MM.1S (cell line): ENCODE measurements around the gene JTB.

Source experiments
- DNase-seq: peaks from one replicate; pipeline ENCODE4 v3.0.0-alpha.2; 2015
- H2AFZ ChIP-seq: fragments of 300-600 bp; sonication (generic); 2 replicates; pipeline ENCODE4 v1.6.0; 2016; ENCODE audit warnings: antibody characterized with exemption, low read length
- H3F3A ChIP-seq: fragments of 300-600 bp; sonication (generic); 2 replicates; pipeline ENCODE4 v1.6.1; 2016; ENCODE audit warnings: mild to moderate bottlenecking, antibody characterized with exemption, low read length, moderate library complexity, mixed read lengths; ENCODE audit not compliant: insufficient read depth
- H3K27ac ChIP-seq: fragments of 300-600 bp; sonication (generic); 2 replicates; pipeline ENCODE4 v1.5.1; 2016; ENCODE audit warnings: mild to moderate bottlenecking, low read length
- H3K27me3 ChIP-seq: fragments of 300-600 bp; sonication (generic); replicated peaks from 2 replicates; pipeline ENCODE4 v1.6.0; 2016; ENCODE audit warnings: low read length; ENCODE audit not compliant: insufficient read depth
- H3K36me3 ChIP-seq: fragments of 300-600 bp; sonication (generic); replicated peaks from 2 replicates; pipeline ENCODE4 v1.6.1; 2016; ENCODE audit warnings: mild to moderate bottlenecking, low read length, mixed read lengths; ENCODE audit not compliant: insufficient read depth
- H3K4me1 ChIP-seq: fragments of 300-600 bp; sonication (generic); 2 replicates; pipeline ENCODE4 v1.6.1; 2016; ENCODE audit warnings: low read length, mixed read lengths
- H3K4me2 ChIP-seq: fragments of 300-600 bp; sonication (generic); 2 replicates; pipeline ENCODE4 v1.6.0; 2016; ENCODE audit warnings: low read depth, low read length
- H3K4me3 ChIP-seq: fragments of 300-600 bp; sonication (generic); 2 replicates; pipeline ENCODE4 v1.5.1; 2016; ENCODE audit warnings: low read length, mixed read lengths
- H3K79me2 ChIP-seq: fragments of 300-600 bp; sonication (generic); 2 replicates; pipeline ENCODE4 v1.6.1; 2016; ENCODE audit warnings: mixed run types, low read length, mixed read lengths
- H3K9ac ChIP-seq: fragments of 300-600 bp; sonication (generic); 2 replicates; pipeline ENCODE4 v1.6.1; 2016; ENCODE audit warnings: low read length, mixed read lengths
- H3K9me2 ChIP-seq: fragments of 300-600 bp; sonication (generic); replicated peaks from 2 replicates; pipeline ENCODE4 v1.6.1; 2016; ENCODE audit warnings: mild to moderate bottlenecking, low read length, mixed read lengths; ENCODE audit not compliant: insufficient read depth
- H3K9me3 ChIP-seq: fragments of 300-600 bp; sonication (generic); replicated peaks from 2 replicates; pipeline ENCODE4 v1.6.1; 2016; ENCODE audit warnings: mild to moderate bottlenecking, low read length, mixed read lengths; ENCODE audit not compliant: insufficient read depth
- H4K20me1 ChIP-seq: fragments of 300-600 bp; sonication (generic); 2 replicates; pipeline ENCODE4 v1.6.1; 2016; ENCODE audit warnings: mild to moderate bottlenecking, low read length, moderate library complexity, mixed read lengths; ENCODE audit not compliant: insufficient read depth
- CTCF ChIP-seq: fragments of 300-600 bp; sonication (generic); IDR thresholded peaks from 2 replicates; pipeline ENCODE4 v1.5.1; 2016; ENCODE audit warnings: antibody characterized with exemption, low read length, mixed read lengths
- EZH2 ChIP-seq: fragments of 300-600 bp; sonication (generic); optimal IDR thresholded peaks from 2 replicates; pipeline ENCODE3; 2017; ENCODE audit warnings: low read depth, mild to moderate bottlenecking, antibody characterized with exemption, low read length, mixed read lengths
- EZH2phosphoT487 ChIP-seq: fragments of 300-600 bp; sonication (generic); IDR thresholded peaks from 2 replicates; pipeline ENCODE4 v1.6.1; 2018; ENCODE audit warnings: antibody characterized with exemption, low read length

Gene JTB

GRCh38 chr1:153970346-153970745, 7.1 kb downstream of the JTB start:
- H3K27ac ChIP-seq, result no peak overlapping the region

GRCh38 chr1:153968972-153969371, 8.5 kb downstream of the JTB start:
- H3K4me2 ChIP-seq, result peak overlapping the region; percentile 98; the same call in 1 of the 2 replicates
- no peak overlapping the region for H3K9ac ChIP-seq
- no peaks in the 10 kb centered on the region for H3K9me2 ChIP-seq
- DNase-seq, result no peak
- peaks cover 2% of the 10 kb centered on the region; the same call in 1 of the 2 replicates for H3K36me3 ChIP-seq
- H3K27ac ChIP-seq, result no peak overlapping the region
- no peaks in the 10 kb centered on the region for H4K20me1 ChIP-seq
- peaks cover 20% of the 10 kb centered on the region for H3K4me1 ChIP-seq
- H3F3A ChIP-seq, result peaks cover 37% of the 10 kb centered on the region
- TF ChIP-seq CTCF, result no peak
- TF ChIP-seq EZH2phosphoT487, result no peak
- TF ChIP-seq EZH2, result no peak
- H2AFZ ChIP-seq, result no peak overlapping the region
- no peaks in the 10 kb centered on the region for H3K9me3 ChIP-seq
- no peaks in the 10 kb centered on the region for H3K27me3 ChIP-seq
- no peak overlapping the region for H3K4me3 ChIP-seq
- H3K79me2 ChIP-seq, result peaks cover 21% of the 10 kb centered on the region

More at GRCh38 chr1:153970346-153970745, 7.1 kb downstream of the JTB start:
- H3K27me3 ChIP-seq, result no peaks in the 10 kb centered on the region
- no peak for DNase-seq
- peaks cover 16% of the 10 kb centered on the region for H3K4me1 ChIP-seq
- no peak overlapping the region for H2AFZ ChIP-seq
- H4K20me1 ChIP-seq, result no peaks in the 10 kb centered on the region
- no peak overlapping the region for H3K4me2 ChIP-seq
- TF ChIP-seq EZH2phosphoT487 (no peak), EZH2 (no peak), CTCF (no peak)
- H3K9me3 ChIP-seq, result no peaks in the 10 kb centered on the region
- H3K79me2 ChIP-seq, result peaks cover 21% of the 10 kb centered on the region
- H3F3A ChIP-seq, result peaks cover 32% of the 10 kb centered on the region
- no peak overlapping the region for H3K4me3 ChIP-seq
- no peak overlapping the region for H3K9ac ChIP-seq
- H3K9me2 ChIP-seq, result no peaks in the 10 kb centered on the region
- H3K36me3 ChIP-seq, result peaks cover 12% of the 10 kb centered on the region; the same call in 1 of the 2 replicates

GRCh38 chr1:153968408-153968807, 9.1 kb downstream of the JTB start:
- Histone ChIP-seq H3K4me1 (peaks cover 20% of the 10 kb centered on the region), H3K4me2 (peak overlapping the region; percentile 98), H2AFZ (peak overlapping the region; percentile 95), H3F3A (peaks cover 37% of the 10 kb centered on the region), H3K79me2 (peaks cover 21% of the 10 kb centered on the region), H3K27me3 (no peaks in the 10 kb centered on the region), H3K9me2 (no peaks in the 10 kb centered on the region), H3K27ac (no peak overlapping the region), H3K9ac (peak overlapping the region; percentile 84; the same call in 1 of the 2 replicates), H3K36me3 (no peaks in the 10 kb centered on the region), H3K9me3 (no peaks in the 10 kb centered on the region), H4K20me1 (no peaks in the 10 kb centered on the region), H3K4me3 (peak overlapping the region; percentile 80)
- TF ChIP-seq EZH2, result no peak
- no peak for TF ChIP-seq CTCF
- TF ChIP-seq EZH2phosphoT487, result no peak
- no peak for DNase-seq
